ENCODE measurements around the gene NTMT1. TPM values are rescaled to one million over a fixed set of nuclear protein-coding genes. Genes with fewer than 3 reads are reported as not detected.
A peak's percentile ranks its signal among the peaks of the same experiment; 100 is the strongest.

Gene NTMT1
- total RNA-seq, 1 donor from 2014 or later = 40.8 TPM

- Histone ChIP-seq H3K36me3 (ENCODE audit: control insufficient read depth, insufficient read depth, low read length) (peaks cover 31% of the 10 kb centered on the region), H3K4me3 (ENCODE audit: low read depth, low read length) (no peak overlapping the region), H3K27me3 (ENCODE audit: control insufficient read depth, insufficient read depth, low read length) (no peaks in the 10 kb centered on the region)
- FAIRE-seq = no peak
- no peak for TF ChIP-seq CTCF (IDR thresholded peaks at IDR 0.05; ENCODE audit: insufficient read depth, low read length, severe bottlenecking)
- peak; percentile 7 for DNase-seq (ENCODE audit: low read depth)
Measured at GRCh38 chr9:129630967-129631673, 5.2 kb downstream of the NTMT1 start.

- DNase-seq (ENCODE audit: low read depth) = no peak
- Histone ChIP-seq H3K4me3 (ENCODE audit: low read depth, low read length) (no peak overlapping the region), H3K36me3 (ENCODE audit: control insufficient read depth, insufficient read depth, low read length) (peaks cover 31% of the 10 kb centered on the region), H3K27me3 (ENCODE audit: control insufficient read depth, insufficient read depth, low read length) (no peaks in the 10 kb centered on the region)
- FAIRE-seq = no peak
- TF ChIP-seq CTCF (IDR thresholded peaks at IDR 0.05; ENCODE audit: insufficient read depth, low read length, severe bottlenecking) = no peak
Measured at GRCh38 chr9:129631674-129632129, 5.7 kb downstream of the NTMT1 start.

GRCh38 chr9:129632460-129632859, 6.5 kb downstream of the NTMT1 start:
- no peak for FAIRE-seq
- H3K36me3 ChIP-seq (ENCODE audit: control insufficient read depth, insufficient read depth, low read length) = peaks cover 34% of the 10 kb centered on the region
- no peak for TF ChIP-seq CTCF (IDR thresholded peaks at IDR 0.05; ENCODE audit: insufficient read depth, low read length, severe bottlenecking)

GRCh38 chr9:129633207-129633606, 7.2 kb downstream of the NTMT1 start:
- no peak for TF ChIP-seq CTCF (IDR thresholded peaks at IDR 0.05; ENCODE audit: insufficient read depth, low read length, severe bottlenecking)
- no peak for FAIRE-seq

More at GRCh38 chr9:129632460-129632859, 6.5 kb downstream of the NTMT1 start:
- no peak for DNase-seq (ENCODE audit: low read depth)
- no peak overlapping the region for H3K4me3 ChIP-seq (ENCODE audit: low read depth, low read length)
- H3K27me3 ChIP-seq (ENCODE audit: control insufficient read depth, insufficient read depth, low read length) = no peaks in the 10 kb centered on the region

GRCh38 chr9:129633848-129634247, 7.9 kb downstream of the NTMT1 start:
- Histone ChIP-seq H3K36me3 (ENCODE audit: control insufficient read depth, insufficient read depth, low read length) (peaks cover 35% of the 10 kb centered on the region), H3K4me3 (ENCODE audit: low read depth, low read length) (no peak overlapping the region), H3K27me3 (ENCODE audit: control insufficient read depth, insufficient read depth, low read length) (no peaks in the 10 kb centered on the region)
- DNase-seq (ENCODE audit: low read depth) = no peak
- no peak for FAIRE-seq
- TF ChIP-seq CTCF (IDR thresholded peaks at IDR 0.05; ENCODE audit: insufficient read depth, low read length, severe bottlenecking) = no peak

More at GRCh38 chr9:129633207-129633606, 7.2 kb downstream of the NTMT1 start:
- no peak overlapping the region for H3K4me3 ChIP-seq (ENCODE audit: low read depth, low read length)
- H3K27me3 ChIP-seq (ENCODE audit: control insufficient read depth, insufficient read depth, low read length) = no peaks in the 10 kb centered on the region
- peaks cover 32% of the 10 kb centered on the region for H3K36me3 ChIP-seq (ENCODE audit: control insufficient read depth, insufficient read depth, low read length)
- no peak for DNase-seq (ENCODE audit: low read depth)
